ENCODE results near the gene NPVF. TPM values are rescaled to one million over a fixed set of nuclear protein-coding genes. Genes with fewer than 3 reads are reported as not detected.

Gene NPVF
- total RNA-seq, 3 donors from 2014 or later, result not detected

DNA sequence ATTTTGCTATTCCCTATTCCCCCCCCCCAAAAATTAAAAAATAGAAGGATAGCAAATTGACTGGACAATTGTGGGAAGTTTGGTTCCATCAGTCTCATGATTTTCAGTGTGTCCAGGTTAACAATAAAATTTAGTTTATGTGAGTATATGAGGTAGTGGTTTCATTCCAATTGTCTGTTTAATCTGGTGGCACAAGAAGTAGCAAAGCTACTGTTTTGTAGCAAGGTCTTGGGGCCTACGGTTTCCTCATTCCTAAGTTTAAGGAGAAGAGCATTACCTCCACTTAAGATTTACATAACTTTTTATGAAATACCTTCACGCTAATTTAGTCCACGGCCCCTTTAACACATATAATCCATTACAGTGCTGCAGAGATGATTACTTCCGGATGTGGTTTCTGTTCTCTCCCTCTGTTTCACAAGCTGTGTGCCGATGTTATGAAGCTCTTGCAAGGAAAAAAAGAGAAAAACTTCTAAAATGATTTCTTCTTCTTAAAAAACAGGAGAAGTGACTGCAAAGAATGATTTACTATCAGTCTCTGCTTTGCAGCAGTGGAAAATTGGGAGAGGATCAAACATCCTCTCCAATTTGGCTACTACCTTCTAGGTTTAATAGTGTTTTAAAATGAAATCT lies 32.7 kb upstream of the NPVF start:
- Histone ChIP-seq H3K4me3 (no peak overlapping the region), H3K4me1 (ENCODE audit: low read depth) (peaks cover 19% of the 10 kb centered on the region), H3K36me3 (ENCODE audit: low read depth) (no peaks in the 10 kb centered on the region), H3K9me3 (no peaks in the 10 kb centered on the region)
- intact Hi-C loops (cut with DNase I, micrococcal nuclease), result loop anchor here (2.0 to 5.0 kb wide), 2 partner anchors 126 to 128 kb away; no protein-coding TSS in a partner anchor
- DNase-seq (peak in 1 of 3 donors; percentile 33), ATAC-seq (peak; percentile 80)
- no peak for TF ChIP-seq CTCF (IDR thresholded peaks at IDR 0.05)

GRCh38 chr7:25259487-25260243 lies 31.4 kb upstream of the NPVF start:
- intact Hi-C loops (cut with DNase I, micrococcal nuclease), result loop anchor here (2.0 to 10.0 kb wide), 5 partner anchors 128 to 595 kb away; no protein-coding TSS in a partner anchor
- peak; percentile 77 for ATAC-seq
- H3K36me3 ChIP-seq (ENCODE audit: low read depth), result no peaks in the 10 kb centered on the region
- DNase-seq, result peak in 2 of 3 donors; percentile 56 to 85
- peaks cover 19% of the 10 kb centered on the region for H3K4me1 ChIP-seq (ENCODE audit: low read depth)
- no peak overlapping the region for H3K4me3 ChIP-seq
- H3K9me3 ChIP-seq, result no peaks in the 10 kb centered on the region
- TF ChIP-seq CTCF (IDR thresholded peaks at IDR 0.05), result peak; percentile 66

DNA sequence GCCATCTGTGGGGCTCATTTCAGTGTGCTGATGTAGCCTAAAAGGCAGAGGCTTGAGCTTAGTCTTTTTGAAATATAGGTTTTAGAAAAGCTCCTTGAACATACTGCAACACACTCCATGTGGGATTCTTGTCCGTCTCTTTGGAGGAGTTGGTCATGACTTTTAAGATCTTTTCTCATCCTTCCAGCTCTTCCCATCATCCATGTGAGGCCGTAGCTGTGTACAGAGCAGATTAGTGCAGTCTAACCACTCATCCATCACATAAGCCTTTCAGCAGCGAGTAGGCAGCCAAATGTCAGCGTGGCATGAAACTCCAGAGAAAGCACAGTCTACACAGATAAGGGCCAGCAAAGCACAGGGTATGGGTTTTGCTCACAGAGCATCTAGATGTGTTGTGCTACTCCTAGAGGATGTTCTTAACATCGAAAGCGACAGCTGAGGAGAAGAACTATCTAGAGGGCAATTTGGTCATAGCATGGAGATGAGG lies 28.1 kb upstream of the NPVF start:
- no peak for TF ChIP-seq CTCF (IDR thresholded peaks at IDR 0.05)
- no peak for ATAC-seq
- DNase-seq, result no peak
- Histone ChIP-seq H3K4me3 (no peak overlapping the region), H3K36me3 (ENCODE audit: low read depth) (no peaks in the 10 kb centered on the region), H3K4me1 (ENCODE audit: low read depth) (peaks cover 17% of the 10 kb centered on the region), H3K9me3 (no peaks in the 10 kb centered on the region)
- intact Hi-C loops (cut with DNase I, micrococcal nuclease), result loop anchor here (5.0 to 10.0 kb wide), 3 partner anchors 306 to 598 kb away; no protein-coding TSS in a partner anchor

GRCh38 chr7:25255611-25256332 lies 27.5 kb upstream of the NPVF start:
- DNase-seq (peak; percentile 49 to 70 (median 53)), ATAC-seq (peak; percentile 84)
- TF ChIP-seq CTCF (IDR thresholded peaks at IDR 0.05), result no peak
- no peaks in the 10 kb centered on the region for H3K36me3 ChIP-seq (ENCODE audit: low read depth)
- peaks cover 11% of the 10 kb centered on the region for H3K4me1 ChIP-seq (ENCODE audit: low read depth)
- no peak overlapping the region for H3K4me3 ChIP-seq
- intact Hi-C loops (cut with DNase I, micrococcal nuclease), result loop anchor here (5.0 to 10.0 kb wide), 3 partner anchors 307 to 599 kb away; no protein-coding TSS in a partner anchor
- H3K9me3 ChIP-seq, result no peaks in the 10 kb centered on the region

- DNase-seq, result no peak
- H3K9me3 ChIP-seq, result no peaks in the 10 kb centered on the region
- no peaks in the 10 kb centered on the region for H3K4me1 ChIP-seq (ENCODE audit: low read depth)
- H3K4me3 ChIP-seq, result no peak overlapping the region
- no peak for TF ChIP-seq CTCF (IDR thresholded peaks at IDR 0.05)
- ATAC-seq, result no peak
- no peaks in the 10 kb centered on the region for H3K36me3 ChIP-seq (ENCODE audit: low read depth)
- intact Hi-C loops (cut with DNase I, micrococcal nuclease), result loop anchor here (5.0 to 10.0 kb wide), 3 partner anchors 308 to 600 kb away; no protein-coding TSS in a partner anchor
These were observed 26.3 kb upstream of the NPVF start for GRCh38 chr7:25254604-25255003.
